Body of pancreas (tissue), 4 donors: ENCODE data around the gene RNU6-9.

Experiments used
- CTCF ChIP-seq, 7 experiments: fragments of 450-650 bp in 4 of 7; fragments of 200-600 bp in 3 of 7; sonication (generic) in 3 of 7; IDR thresholded peaks; one replicate each; pipeline ENCODE4 v1.5.1; 2016 to 2019; ENCODE audit warnings: antibody characterized with exemption in 7 of 7
- POLR2A ChIP-seq, 3 donors: fragments of 450-650 bp; IDR thresholded peaks; one replicate each; pipeline ENCODE4 v1.6.1; 2016; ENCODE audit warnings: antibody characterized with exemption in 3 of 3, mild to moderate bottlenecking in 2 of 3

GRCh38 chr19:858284-858683 lies 35.0 kb upstream of the RNU6-9 start:
- TF ChIP-seq CTCF (IDR thresholded peaks at IDR 0.05) (no peak), POLR2A (IDR thresholded peaks at IDR 0.05) (no peak)
